HFF-Myc (cell line): ENCODE data around the gene KCNAB2.

Source experiments
- DNase-seq: peaks from one replicate; pipeline ENCODE4 v3.0.0-alpha.2; 2011; ENCODE audit warnings: low read depth; ENCODE audit errors: extremely low read depth
- H3K4me3 ChIP-seq: replicated peaks from 2 replicates; pipeline ENCODE4 v1.5.1; 2011; ENCODE audit warnings: low read depth, mild to moderate bottlenecking, control low read depth, low read length
- CTCF ChIP-seq: IDR thresholded peaks from 2 replicates; pipeline ENCODE4 v1.5.1; 2012; ENCODE audit warnings: mild to moderate bottlenecking, low read depth, low read length, control low read depth; ENCODE audit errors: missing control alignments

KCNAB2 gene

GRCh38 chr1:6090996-6091822 lies 45.5 kb downstream of the KCNAB2 start:
- DNase-seq = no peak
- no peak overlapping the region for H3K4me3 ChIP-seq
- no peak for TF ChIP-seq CTCF

GRCh38 chr1:6091823-6092109 lies 46.1 kb downstream of the KCNAB2 start:
- no peak for DNase-seq
- H3K4me3 ChIP-seq = no peak overlapping the region
- no peak for TF ChIP-seq CTCF

GRCh38 chr1:6092211-6092610 lies 46.5 kb downstream of the KCNAB2 start:
- no peak for TF ChIP-seq CTCF
- DNase-seq = no peak
- H3K4me3 ChIP-seq = no peak overlapping the region

- H3K4me3 ChIP-seq = no peak overlapping the region
- no peak for DNase-seq
- TF ChIP-seq CTCF = no peak
Observed at GRCh38 chr1:6093071-6093470, 47.4 kb downstream of the KCNAB2 start.

- no peak for DNase-seq
- H3K4me3 ChIP-seq = no peak overlapping the region
- TF ChIP-seq CTCF = no peak
Observed at GRCh38 chr1:6093611-6094010, 47.9 kb downstream of the KCNAB2 start.

GRCh38 chr1:6094246-6094645 lies 48.6 kb downstream of the KCNAB2 start:
- TF ChIP-seq CTCF = no peak

GRCh38 chr1:6094801-6095505 lies 49.3 kb downstream of the KCNAB2 start:
- no peak overlapping the region for H3K4me3 ChIP-seq
- no peak for DNase-seq
- no peak for TF ChIP-seq CTCF

More at GRCh38 chr1:6094246-6094645, 48.6 kb downstream of the KCNAB2 start:
- no peak for DNase-seq
- no peak overlapping the region for H3K4me3 ChIP-seq
